B cell (primary cell): ENCODE results near the gene TTLL5.

ENCODE experiments used
- EZH2 ChIP-seq: IDR thresholded peaks from 2 replicates; pipeline ENCODE4 v1.6.1; 2012; ENCODE audit warnings: borderline replicate concordance, low read depth, mild to moderate bottlenecking, moderate library complexity, low read length; ENCODE audit not compliant: insufficient read depth, poor library complexity, severe bottlenecking
- TF ChIP-seq, protein P1 (sequence below): fragments of 200-600 bp; IDR thresholded peaks from one replicate; pipeline ENCODE4 v1.8.0; 2022; ENCODE audit warnings: antibody characterized with exemption, mild to moderate bottlenecking

DNA sequence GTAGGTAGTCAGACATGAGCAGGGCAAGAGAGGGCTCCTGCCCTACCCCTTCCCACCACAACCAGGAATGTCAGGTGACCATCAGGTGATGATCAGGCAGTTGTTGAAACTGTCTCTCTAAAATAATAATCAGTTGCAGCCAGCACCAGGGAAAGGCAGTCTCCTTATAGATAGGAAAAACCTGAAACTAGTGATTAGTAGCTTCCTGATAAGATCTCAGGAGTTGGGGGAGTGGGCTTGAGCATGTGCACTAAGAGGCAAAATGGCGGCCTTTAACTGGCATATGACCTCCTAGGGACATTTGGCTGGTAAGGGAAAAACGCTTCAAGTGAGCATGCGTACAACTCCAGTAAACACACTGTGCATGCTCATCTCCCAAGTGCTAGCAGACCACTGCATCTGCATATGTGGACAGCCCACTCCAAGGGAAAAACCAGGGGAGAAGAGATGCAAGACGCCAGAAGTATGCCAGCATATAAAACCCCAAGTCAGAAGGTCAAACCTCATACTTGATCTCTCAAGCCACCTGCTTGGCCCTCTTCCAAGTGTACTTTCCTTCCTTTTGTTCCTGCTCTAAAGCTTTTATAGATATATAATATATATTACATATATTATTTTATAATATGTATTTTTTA lies 283.7 kb downstream of the TTLL5 start:
- TF ChIP-seq, protein P1, sequence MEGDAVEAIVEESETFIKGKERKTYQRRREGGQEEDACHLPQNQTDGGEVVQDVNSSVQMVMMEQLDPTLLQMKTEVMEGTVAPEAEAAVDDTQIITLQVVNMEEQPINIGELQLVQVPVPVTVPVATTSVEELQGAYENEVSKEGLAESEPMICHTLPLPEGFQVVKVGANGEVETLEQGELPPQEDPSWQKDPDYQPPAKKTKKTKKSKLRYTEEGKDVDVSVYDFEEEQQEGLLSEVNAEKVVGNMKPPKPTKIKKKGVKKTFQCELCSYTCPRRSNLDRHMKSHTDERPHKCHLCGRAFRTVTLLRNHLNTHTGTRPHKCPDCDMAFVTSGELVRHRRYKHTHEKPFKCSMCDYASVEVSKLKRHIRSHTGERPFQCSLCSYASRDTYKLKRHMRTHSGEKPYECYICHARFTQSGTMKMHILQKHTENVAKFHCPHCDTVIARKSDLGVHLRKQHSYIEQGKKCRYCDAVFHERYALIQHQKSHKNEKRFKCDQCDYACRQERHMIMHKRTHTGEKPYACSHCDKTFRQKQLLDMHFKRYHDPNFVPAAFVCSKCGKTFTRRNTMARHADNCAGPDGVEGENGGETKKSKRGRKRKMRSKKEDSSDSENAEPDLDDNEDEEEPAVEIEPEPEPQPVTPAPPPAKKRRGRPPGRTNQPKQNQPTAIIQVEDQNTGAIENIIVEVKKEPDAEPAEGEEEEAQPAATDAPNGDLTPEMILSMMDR: no peak
- TF ChIP-seq EZH2: no peak
